Measurements from ENCODE around the gene TVP23C.

The TVP23C gene

DNA sequence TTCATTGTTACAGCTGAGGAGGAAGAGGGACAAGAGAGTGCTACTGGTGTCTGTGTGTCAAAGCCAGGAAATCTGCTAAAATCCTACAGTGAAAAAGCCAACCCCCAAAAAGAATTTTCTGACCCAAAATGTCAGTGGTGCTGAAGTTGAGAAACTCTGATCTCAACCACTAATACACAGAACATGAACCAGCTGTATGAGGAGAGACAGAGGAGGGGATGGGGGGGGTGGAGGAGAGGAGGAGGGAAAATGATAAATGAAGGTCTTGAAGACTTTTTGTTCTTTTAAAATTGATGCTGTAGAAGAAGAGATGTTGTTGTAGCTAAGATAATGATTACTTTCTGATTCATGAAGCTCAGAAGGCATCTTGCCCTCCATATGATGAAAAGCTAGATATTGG is 68.5 kb downstream of the TVP23C start:
- no peak overlapping the region for H3K4me3 ChIP-seq (ENCODE audit: low read depth, low read length)
- DNase-seq (ENCODE audit: low read depth, low spot score) = no peak
- TF ChIP-seq, protein P1, sequence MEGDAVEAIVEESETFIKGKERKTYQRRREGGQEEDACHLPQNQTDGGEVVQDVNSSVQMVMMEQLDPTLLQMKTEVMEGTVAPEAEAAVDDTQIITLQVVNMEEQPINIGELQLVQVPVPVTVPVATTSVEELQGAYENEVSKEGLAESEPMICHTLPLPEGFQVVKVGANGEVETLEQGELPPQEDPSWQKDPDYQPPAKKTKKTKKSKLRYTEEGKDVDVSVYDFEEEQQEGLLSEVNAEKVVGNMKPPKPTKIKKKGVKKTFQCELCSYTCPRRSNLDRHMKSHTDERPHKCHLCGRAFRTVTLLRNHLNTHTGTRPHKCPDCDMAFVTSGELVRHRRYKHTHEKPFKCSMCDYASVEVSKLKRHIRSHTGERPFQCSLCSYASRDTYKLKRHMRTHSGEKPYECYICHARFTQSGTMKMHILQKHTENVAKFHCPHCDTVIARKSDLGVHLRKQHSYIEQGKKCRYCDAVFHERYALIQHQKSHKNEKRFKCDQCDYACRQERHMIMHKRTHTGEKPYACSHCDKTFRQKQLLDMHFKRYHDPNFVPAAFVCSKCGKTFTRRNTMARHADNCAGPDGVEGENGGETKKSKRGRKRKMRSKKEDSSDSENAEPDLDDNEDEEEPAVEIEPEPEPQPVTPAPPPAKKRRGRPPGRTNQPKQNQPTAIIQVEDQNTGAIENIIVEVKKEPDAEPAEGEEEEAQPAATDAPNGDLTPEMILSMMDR (IDR thresholded peaks at IDR 0.05; ENCODE audit: insufficient read depth, low read length, missing control alignments) = no peak
- CTCF ChIA-PET = interaction anchor here (1.0 to 11.1 kb wide), 4 partner anchors 9 to 261 kb away, joined by 3 to 318 read pairs (median 16); no protein-coding TSS in a partner anchor
- POLR2A ChIA-PET = interaction anchor here (0.9 kb wide), 1 partner anchor 16 kb away, joined by 3 read pairs; no protein-coding TSS in a partner anchor

DNA sequence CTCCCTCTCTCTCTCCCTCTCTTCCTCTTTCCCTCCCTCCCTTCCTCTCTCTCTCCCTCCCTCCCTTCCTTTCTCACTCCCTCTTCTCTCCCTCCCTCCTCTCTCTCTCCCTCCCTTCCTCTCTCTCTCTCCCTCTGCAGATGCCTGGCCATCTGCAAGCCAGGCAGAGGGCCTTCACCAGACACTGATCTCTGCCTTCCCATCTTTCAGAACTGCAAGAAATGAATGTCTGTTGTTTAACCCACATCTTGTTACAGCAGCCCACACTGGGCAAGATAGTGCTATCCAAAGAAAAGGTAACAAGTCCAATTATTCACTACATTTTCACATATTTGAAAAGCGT is 69.6 kb downstream of the TVP23C start:
- POLR2A ChIA-PET = no interaction called here
- TF ChIP-seq, protein P1 (IDR thresholded peaks at IDR 0.05; ENCODE audit: insufficient read depth, low read length, missing control alignments) = no peak
- DNase-seq (ENCODE audit: low read depth, low spot score) = no peak
- H3K4me3 ChIP-seq (ENCODE audit: low read depth, low read length) = no peak overlapping the region
- CTCF ChIA-PET = interaction anchor here (3.5 kb wide), 1 partner anchor 10 kb away, joined by 28 read pairs; no protein-coding TSS in a partner anchor

DNA sequence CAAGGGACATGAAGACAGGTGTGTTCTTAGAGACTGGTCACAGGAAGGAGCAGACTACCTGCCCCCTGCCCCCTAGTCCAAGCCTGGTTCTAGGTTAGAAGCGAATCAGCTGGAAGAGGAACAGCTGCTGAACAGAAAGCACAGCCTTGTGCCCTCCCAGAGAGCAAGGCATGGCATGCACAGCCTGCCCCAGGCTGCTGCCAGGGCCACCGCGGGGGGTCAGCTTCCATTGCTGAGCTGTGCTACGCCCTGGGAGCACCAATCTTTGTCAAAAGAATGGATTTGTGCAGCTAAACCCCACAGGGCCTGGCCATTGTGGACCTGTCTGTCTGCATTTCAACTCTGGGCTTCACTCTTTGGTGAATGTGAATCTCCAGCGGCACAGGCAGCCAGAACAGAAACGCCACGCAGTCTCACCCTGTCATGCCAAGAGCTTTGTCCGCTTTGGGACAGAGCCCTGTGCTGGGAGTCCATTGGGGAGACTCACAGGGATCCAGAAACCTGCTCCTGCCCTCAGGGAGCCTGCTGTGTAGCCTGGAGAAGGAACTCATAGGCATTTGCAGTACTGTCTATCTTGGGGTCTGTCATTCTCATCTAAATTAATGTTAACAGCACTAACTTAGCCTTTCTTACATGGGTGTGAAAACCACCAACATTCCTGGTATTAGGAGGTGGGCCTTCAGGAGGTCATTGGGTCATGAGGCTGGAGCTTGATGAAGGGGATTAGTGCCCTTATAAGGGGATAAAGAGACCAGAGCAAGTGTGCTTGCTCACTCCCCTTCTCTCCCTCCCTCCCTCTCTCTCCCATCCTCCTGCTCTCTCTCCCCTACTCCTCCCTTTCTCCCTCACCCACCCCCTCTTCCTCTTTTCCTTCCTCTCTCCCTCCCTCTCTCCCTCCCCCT is 70.2 kb downstream of the TVP23C start:
- POLR2A ChIA-PET = no interaction called here
- no peak overlapping the region for H3K4me3 ChIP-seq (ENCODE audit: low read depth, low read length)
- TF ChIP-seq, protein P1 (IDR thresholded peaks at IDR 0.05; ENCODE audit: insufficient read depth, low read length, missing control alignments) = no peak
- CTCF ChIA-PET = interaction anchor here (3.5 kb wide), 1 partner anchor 10 kb away, joined by 28 read pairs; no protein-coding TSS in a partner anchor
- no peak for DNase-seq (ENCODE audit: low read depth, low spot score)

DNA sequence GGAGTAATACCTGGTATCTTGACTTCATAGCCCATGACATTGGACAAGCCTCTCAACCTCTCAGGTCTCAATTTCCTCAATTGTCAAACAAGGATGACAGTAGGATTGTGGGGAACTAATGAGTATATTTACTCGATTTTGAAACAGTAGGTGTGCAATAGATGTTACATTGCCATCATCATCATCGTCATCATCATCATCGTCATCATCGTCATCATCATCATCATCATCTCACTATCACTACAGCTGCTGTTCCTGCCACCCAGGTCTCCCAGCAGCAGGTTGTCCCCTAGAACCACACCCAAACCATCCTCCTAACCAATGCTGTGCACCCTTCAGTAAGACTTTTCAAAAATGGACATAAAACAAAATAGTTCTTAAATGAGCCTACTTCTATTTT is 71.1 kb downstream of the TVP23C start:
- ChIA-PET CTCF (interaction anchor here (6.3 kb wide), 1 partner anchor 10 kb away, joined by 53 read pairs; no protein-coding TSS in a partner anchor), POLR2A (no interaction called here)
- TF ChIP-seq, protein P1 (IDR thresholded peaks at IDR 0.05; ENCODE audit: insufficient read depth, low read length, missing control alignments) = no peak
- H3K4me3 ChIP-seq (ENCODE audit: low read depth, low read length) = no peak overlapping the region
- no peak for DNase-seq (ENCODE audit: low read depth, low spot score)

DNA sequence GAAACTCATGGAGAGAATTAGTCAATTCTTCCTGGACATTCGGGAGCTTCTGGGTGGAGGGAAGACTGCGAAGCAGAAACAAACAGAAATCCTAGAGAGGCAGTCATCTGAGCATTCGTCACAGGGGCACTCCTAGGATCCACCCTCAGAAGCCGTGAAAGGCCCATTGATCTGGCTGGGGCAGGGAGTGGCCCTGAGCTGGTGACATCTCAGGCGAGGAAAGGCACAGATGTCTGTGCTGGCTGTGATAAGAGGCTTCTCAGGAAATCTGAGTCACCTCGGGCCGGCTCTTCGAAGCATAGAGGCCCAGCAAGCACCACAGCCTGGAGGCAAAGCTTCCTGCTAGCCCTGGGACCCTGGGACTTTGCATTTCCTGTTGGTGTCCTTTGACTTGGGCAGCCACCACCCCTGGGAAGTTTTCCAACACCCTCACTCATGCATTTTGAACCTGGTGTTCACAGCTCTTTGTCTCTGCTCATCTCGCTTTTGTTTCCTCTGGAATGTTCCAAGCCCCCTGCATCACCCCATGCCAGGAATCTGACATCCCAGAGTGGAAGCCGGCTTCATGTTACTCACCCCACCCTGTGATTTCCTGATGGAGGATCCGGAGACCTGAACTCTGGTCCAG is 72.5 kb downstream of the TVP23C start:
- H3K4me3 ChIP-seq (ENCODE audit: low read depth, low read length) = no peak overlapping the region
- POLR2A ChIA-PET = interaction anchor here (0.6 kb wide), 2 partner anchors 228 to 243 kb away, joined by 3 read pairs; no protein-coding TSS in a partner anchor
- TF ChIP-seq, protein P1 (IDR thresholded peaks at IDR 0.05; ENCODE audit: insufficient read depth, low read length, missing control alignments) = no peak
- no peak for DNase-seq (ENCODE audit: low read depth, low spot score)
- CTCF ChIA-PET = interaction anchor here (2.6 to 6.3 kb wide), 3 partner anchors 12 to 232 kb away, joined by 10 to 53 read pairs (median 30); no protein-coding TSS in a partner anchor

DNA sequence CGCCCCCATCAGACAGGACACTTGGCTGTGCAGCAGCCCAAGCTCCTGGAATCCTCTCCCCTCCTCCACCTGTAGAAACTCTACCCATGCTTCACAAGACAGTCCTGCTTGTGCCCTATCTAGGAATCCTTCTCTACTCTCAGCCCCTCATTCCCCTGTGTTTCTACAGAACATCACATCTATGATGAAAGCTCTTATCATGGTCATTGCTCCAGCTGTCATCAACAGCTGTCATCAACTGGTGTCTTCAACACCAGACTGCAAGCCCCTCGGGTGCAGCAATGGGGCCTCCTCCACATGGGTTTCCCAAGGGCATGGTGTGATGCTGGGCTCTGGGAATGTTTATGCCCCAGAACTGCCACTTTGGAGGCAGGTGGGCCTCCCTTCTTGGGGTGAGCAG is 74.7 kb downstream of the TVP23C start:
- no peak for DNase-seq (ENCODE audit: low read depth, low spot score)
- TF ChIP-seq, protein P1 (IDR thresholded peaks at IDR 0.05; ENCODE audit: insufficient read depth, low read length, missing control alignments) = no peak
- CTCF ChIA-PET = interaction anchor here (0.5 to 6.3 kb wide), 7 partner anchors 8 to 312 kb away, joined by 3 to 53 read pairs (median 4); no protein-coding TSS in a partner anchor
- POLR2A ChIA-PET = no interaction called here
- no peak overlapping the region for H3K4me3 ChIP-seq (ENCODE audit: low read depth, low read length)

Measured in AG04449 (cell line).